Astrocyte (in vitro differentiated cells and primary cell): ENCODE data around the gene PRKD1.

ENCODE experiments used
- EZH2 ChIP-seq: IDR thresholded peaks from 2 replicates; pipeline ENCODE4 v1.6.1; 2012; ENCODE audit warnings: mild to moderate bottlenecking, low read length, inconsistent platforms; ENCODE audit not compliant: insufficient read depth
- TF ChIP-seq, protein P1 (sequence below): IDR thresholded peaks from 2 replicates; pipeline ENCODE4 v1.5.1; 2011; ENCODE audit warnings: low read depth, mild to moderate bottlenecking, inconsistent platforms, low read length, moderate library complexity; ENCODE audit not compliant: insufficient read depth

GRCh38 chr14:29645117-29645516 is 282.5 kb downstream of the PRKD1 start:
- TF ChIP-seq, protein P1, sequence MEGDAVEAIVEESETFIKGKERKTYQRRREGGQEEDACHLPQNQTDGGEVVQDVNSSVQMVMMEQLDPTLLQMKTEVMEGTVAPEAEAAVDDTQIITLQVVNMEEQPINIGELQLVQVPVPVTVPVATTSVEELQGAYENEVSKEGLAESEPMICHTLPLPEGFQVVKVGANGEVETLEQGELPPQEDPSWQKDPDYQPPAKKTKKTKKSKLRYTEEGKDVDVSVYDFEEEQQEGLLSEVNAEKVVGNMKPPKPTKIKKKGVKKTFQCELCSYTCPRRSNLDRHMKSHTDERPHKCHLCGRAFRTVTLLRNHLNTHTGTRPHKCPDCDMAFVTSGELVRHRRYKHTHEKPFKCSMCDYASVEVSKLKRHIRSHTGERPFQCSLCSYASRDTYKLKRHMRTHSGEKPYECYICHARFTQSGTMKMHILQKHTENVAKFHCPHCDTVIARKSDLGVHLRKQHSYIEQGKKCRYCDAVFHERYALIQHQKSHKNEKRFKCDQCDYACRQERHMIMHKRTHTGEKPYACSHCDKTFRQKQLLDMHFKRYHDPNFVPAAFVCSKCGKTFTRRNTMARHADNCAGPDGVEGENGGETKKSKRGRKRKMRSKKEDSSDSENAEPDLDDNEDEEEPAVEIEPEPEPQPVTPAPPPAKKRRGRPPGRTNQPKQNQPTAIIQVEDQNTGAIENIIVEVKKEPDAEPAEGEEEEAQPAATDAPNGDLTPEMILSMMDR = no peak
- TF ChIP-seq EZH2 = no peak
